HCT116 (cell line): Measurements from ENCODE around the gene PANX2. TPM values are rescaled to one million over a fixed set of nuclear protein-coding genes. Genes with fewer than 3 reads are reported as not detected.

Source experiments
- ATAC-seq: fragments of 200-7000 bp; cut with Tn5 transposase; 2 replicates; pipeline ENCODE4 v1.9.1; 2020; ENCODE audit warnings: mild to moderate bottlenecking, moderate library complexity
- BruUV-seq: library from RNA; stranded (reverse); fragments of 400-500 nt; replicated peaks from 2 replicates; lab custom pipeline; 2021; lab: Mats Ljungman, UMichigan
- CTCF ChIA-PET: fragments of 300-600 bp; sonication (Branson Sonifier 250); formaldehyde crosslinking; loops from one replicate; lab custom pipeline; 2021; ENCODE audit warnings: antibody characterized with exemption; lab: Charles Lee
- POLR2A ChIA-PET: fragments of 300-600, 350-600 bp; sonication (Branson Sonifier 250); formaldehyde crosslinking; loops from one replicate; lab custom pipeline; 2021; ENCODE audit warnings: antibody characterized with exemption; lab: Charles Lee
- RAD21 ChIA-PET, 2 experiments: fragments of 300-600 bp; sonication (Branson Sonifier 250); formaldehyde crosslinking; loops; one replicate each; lab custom pipeline; 2023; ENCODE audit warnings: low total read pairs in 2 of 2; ENCODE audit not compliant: uncharacterized antibody in 2 of 2, unreplicated experiment in 2 of 2, low non-redundant PET in 1 of 2; lab: Charles Lee
- DNase-seq: peaks from one replicate; pipeline ENCODE4 v3.0.0-alpha.2; 2010; ENCODE audit warnings: low read depth, low spot score
- H2AFZ ChIP-seq: fragments of 200-600 bp; shearing (Covaris generic), sonication (generic); 2 replicates; pipeline ENCODE4 v1.6.1; 2017; ENCODE audit warnings: low read depth, mixed run types, mixed read lengths, antibody characterized with exemption, low read length; ENCODE audit not compliant: poor library complexity, severe bottlenecking
- H3K27ac ChIP-seq: 2 replicates; pipeline ENCODE4 v1.5.1; 2012; ENCODE audit warnings: low read depth, low read length
- H3K27me3 ChIP-seq: fragments of 200-600 bp; sonication (generic); 2 replicates; pipeline ENCODE4 v1.6.1; 2016; ENCODE audit warnings: mixed run types, low read length, mixed read lengths; ENCODE audit not compliant: insufficient read depth
- H3K36me3 ChIP-seq, 2 experiments: fragments of 200-500 bp in 1 of 2; fragments of 200-600 bp in 1 of 2; sonication (Bioruptor generic) in 1 of 2; sonication (generic) in 1 of 2; 2 replicates each; pipeline versions ENCODE4 v1.5.1 to v1.6.1; 2014 to 2016; ENCODE audit warnings: low read length in 2 of 2, inconsistent platforms in 1 of 2, mixed read lengths in 1 of 2, mixed run types in 1 of 2; ENCODE audit not compliant: insufficient read depth in 2 of 2, control insufficient read depth in 1 of 2
- H3K4me1 ChIP-seq, 2 experiments: fragments of 200-600 bp in 1 of 2; sonication (generic) in 1 of 2; 2 replicates each; pipeline versions ENCODE4 v1.5.1 to v1.6.1; 2012 to 2017; ENCODE audit warnings: low read length in 2 of 2, inconsistent platforms in 1 of 2, mild to moderate bottlenecking in 1 of 2, mixed read lengths in 1 of 2, mixed run types in 1 of 2, moderate library complexity in 1 of 2; ENCODE audit not compliant: insufficient read depth in 2 of 2, control insufficient read depth in 1 of 2
- H3K4me2 ChIP-seq: fragments of 200-600 bp; sonication (generic); 2 replicates; pipeline ENCODE4 v1.6.1; 2017; ENCODE audit warnings: mixed run types, low read length, mixed read lengths
- H3K4me3 ChIP-seq, 2 experiments: fragments of 200-600 bp in 1 of 2; sonication (generic) in 1 of 2; replicated peaks in 1 of 2; 2 replicates each; pipeline ENCODE4 v1.5.1; 2011 to 2016; ENCODE audit warnings: low read length in 2 of 2, control low read depth in 1 of 2, low read depth in 1 of 2, mild to moderate bottlenecking in 1 of 2, mixed read lengths in 1 of 2, mixed run types in 1 of 2
- H3K79me2 ChIP-seq: fragments of 200-600 bp; sonication (generic); 2 replicates; pipeline ENCODE4 v1.6.1; 2017; ENCODE audit warnings: mild to moderate bottlenecking, mixed run types, low read length, moderate library complexity, mixed read lengths; ENCODE audit not compliant: insufficient read depth
- H3K9ac ChIP-seq: fragments of 200-600 bp; sonication (generic); 2 replicates; pipeline ENCODE4 v1.6.1; 2016; ENCODE audit warnings: low read length, mixed read lengths
- H3K9me2 ChIP-seq: fragments of 200-600 bp; sonication (generic), shearing (Covaris generic); 2 replicates; pipeline ENCODE4 v1.6.1; 2017; ENCODE audit warnings: mixed run types, mild to moderate bottlenecking, moderate library complexity; ENCODE audit not compliant: insufficient read depth
- H3K9me3 ChIP-seq, 2 experiments: fragments of 200-500 bp in 1 of 2; fragments of 200-600 bp in 1 of 2; sonication (Bioruptor generic) in 1 of 2; sonication (generic) in 1 of 2; 2 replicates each; pipeline ENCODE4 v1.6.1; 2014 to 2017; ENCODE audit warnings: low read length in 2 of 2, mixed read lengths in 2 of 2, inconsistent platforms in 1 of 2, low read depth in 1 of 2, mild to moderate bottlenecking in 1 of 2, mixed run types in 1 of 2, moderate library complexity in 1 of 2; ENCODE audit not compliant: control insufficient read depth in 1 of 2, insufficient read depth in 1 of 2
- H4K20me1 ChIP-seq: fragments of 200-600 bp; sonication (generic), shearing (Covaris generic); 2 replicates; pipeline ENCODE4 v1.6.1; 2017; ENCODE audit warnings: mixed run types, mild to moderate bottlenecking, moderate library complexity; ENCODE audit not compliant: insufficient read depth
- CBX3 ChIP-seq: IDR thresholded peaks from 2 replicates; pipeline ENCODE4 v1.6.1; 2012; ENCODE audit warnings: low read depth
- CEBPB ChIP-seq: IDR thresholded peaks from 2 replicates; pipeline ENCODE4 v1.6.1; 2012; ENCODE audit warnings: low read depth
- CTCF ChIP-seq, 3 experiments: fragments of 200-600 bp in 1 of 3; sonication (generic) in 1 of 3; IDR thresholded peaks in 2 of 3; conservative IDR thresholded peaks in 1 of 3; 2 replicates each; pipeline ENCODE4 v1.5.1; 2012 to 2017; ENCODE audit warnings: low read depth in 2 of 3, low read length in 2 of 3, antibody characterized with exemption in 1 of 3, borderline replicate concordance in 1 of 3, control low read depth in 1 of 3, mild to moderate bottlenecking in 1 of 3, mixed read lengths in 1 of 3, mixed run types in 1 of 3, moderate library complexity in 1 of 3; ENCODE audit not compliant: insufficient read depth in 1 of 3
- EZH2phosphoT487 ChIP-seq: fragments of 200-600 bp; IDR thresholded peaks from 2 replicates; pipeline ENCODE4 v1.6.1; 2018; ENCODE audit warnings: antibody characterized with exemption, borderline replicate concordance
- FOSL1 ChIP-seq: IDR thresholded peaks from 2 replicates; pipeline ENCODE4 v1.6.1; 2012; ENCODE audit warnings: low read depth
- JUND ChIP-seq: IDR thresholded peaks from 2 replicates; pipeline ENCODE4 v1.6.1; 2012
- MAX ChIP-seq: IDR thresholded peaks from 2 replicates; pipeline ENCODE4 v1.6.1; 2012
- POLR2AphosphoS5 ChIP-seq: IDR thresholded peaks from 2 replicates; pipeline ENCODE4 v1.6.1; 2011; ENCODE audit warnings: mild to moderate bottlenecking, low read depth, low read length, moderate library complexity
- SIN3A ChIP-seq: IDR thresholded peaks from 2 replicates; pipeline ENCODE4 v1.6.1; 2012; ENCODE audit warnings: low read depth
- SRF ChIP-seq: IDR thresholded peaks from 2 replicates; pipeline ENCODE4 v1.6.1; 2012; ENCODE audit warnings: low read depth
- YY1 ChIP-seq: IDR thresholded peaks from 2 replicates; pipeline ENCODE4 v1.6.1; 2011; ENCODE audit warnings: low read length, low read depth, moderate library complexity, mild to moderate bottlenecking; ENCODE audit not compliant: insufficient replicate concordance; ENCODE audit errors: extremely low read depth
- ZFX ChIP-seq: fragments of 450-650 bp; IDR thresholded peaks from 2 replicates; pipeline ENCODE4 v1.6.1; 2017
- ZNF274 ChIP-seq: fragments of 200-500 bp; sonication (Bioruptor generic); IDR thresholded peaks from 2 replicates; pipeline ENCODE4 v1.6.1; 2014; ENCODE audit warnings: mild to moderate bottlenecking, low read depth, low read length, inconsistent platforms
- intact Hi-C: fragments of 100-400 bp; cut with micrococcal nuclease; formaldehyde crosslinking; loops from 2 replicates; pipeline ENCODE4 v1.10.0; 2022
- total RNA-seq: library from RNA; stranded (reverse); gene quantifications from one replicate; pipeline ENCODE4 v1.2.1, GENCODE V29; 2021; ENCODE audit not compliant: unreplicated experiment
- TF ChIP-seq, protein P1 (sequence below): IDR thresholded peaks from 2 replicates; pipeline ENCODE4 v1.6.1; 2012
- TF ChIP-seq, protein P2 (sequence below): IDR thresholded peaks from 2 replicates; pipeline ENCODE4 v1.6.1; 2011; ENCODE audit warnings: mild to moderate bottlenecking, low read length, moderate library complexity; ENCODE audit not compliant: insufficient replicate concordance; ENCODE audit errors: extremely low read depth

PANX2 gene
- total RNA-seq, 1 experiment from 2014 or later, result 8.0 TPM

DNA sequence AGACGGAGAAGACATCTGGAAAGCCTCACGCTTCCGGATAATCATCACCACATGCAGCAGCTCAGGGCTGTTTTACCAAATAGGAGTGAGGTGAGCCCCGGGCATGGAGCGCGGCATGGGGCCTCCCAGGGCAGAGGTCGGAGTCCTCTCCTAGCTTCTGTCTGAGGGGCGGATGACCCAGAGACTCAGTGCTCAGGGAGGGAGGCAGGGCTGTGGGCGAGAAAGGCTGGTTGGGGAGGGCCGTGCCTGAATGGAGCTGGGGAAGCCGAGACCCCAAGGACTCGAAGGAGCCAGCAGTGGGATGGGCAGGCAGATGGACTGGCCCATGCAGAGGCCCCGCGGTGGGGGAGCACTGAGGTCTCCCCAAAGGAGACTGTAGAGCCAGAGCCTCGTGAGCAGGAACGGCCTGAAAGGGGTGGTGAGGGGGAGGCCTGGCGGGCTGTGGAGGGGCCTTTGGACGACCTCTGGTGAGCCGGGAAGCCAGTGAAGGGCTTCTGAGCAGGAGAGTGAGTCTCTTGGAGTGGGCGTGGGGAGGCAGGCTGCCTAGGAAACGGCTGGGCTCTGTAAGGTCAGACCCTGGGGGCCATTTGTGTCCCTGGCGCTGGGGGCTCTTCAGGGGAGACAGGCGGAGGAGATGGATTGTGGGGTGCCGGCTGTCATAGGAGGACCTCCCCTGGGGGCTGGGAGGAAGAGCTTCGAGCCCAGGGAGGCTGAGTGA is 24.7 kb upstream of the PANX2 start:
- Histone ChIP-seq H2AFZ (no peak overlapping the region), H3K36me3 (no peaks in the 10 kb centered on the region), H3K4me1 (peaks cover 3 to 9% of the 10 kb centered on the region in 2 experiments; a peak in 2 of 4 replicates), H3K9ac (no peak overlapping the region), H3K9me3 (no peaks in the 10 kb centered on the region), H3K27me3 (no peaks in the 10 kb centered on the region), H3K27ac (no peak overlapping the region), H4K20me1 (no peaks in the 10 kb centered on the region), H3K9me2 (no peaks in the 10 kb centered on the region), H3K4me3 (no peak overlapping the region), H3K79me2 (no peaks in the 10 kb centered on the region), H3K4me2 (no peak overlapping the region)
- ChIA-PET CTCF (no interaction called here), POLR2A (no interaction called here), RAD21 (no interaction called here)
- intact Hi-C loops, result loop anchor here (1.0 to 5.0 kb wide), 2 partner anchors 95 to 214 kb away; no protein-coding TSS in a partner anchor
- no peak for ATAC-seq
- BruUV-seq, result no TSS peak
- no peak for DNase-seq
- TF ChIP-seq JUND, result no peak
- no peak for TF ChIP-seq SIN3A
- TF ChIP-seq ZNF274, result no peak
- TF ChIP-seq, protein P1, sequence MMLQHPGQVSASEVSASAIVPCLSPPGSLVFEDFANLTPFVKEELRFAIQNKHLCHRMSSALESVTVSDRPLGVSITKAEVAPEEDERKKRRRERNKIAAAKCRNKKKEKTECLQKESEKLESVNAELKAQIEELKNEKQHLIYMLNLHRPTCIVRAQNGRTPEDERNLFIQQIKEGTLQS, result no peak
- TF ChIP-seq CTCF (IDR thresholded peaks at IDR 0.05 in 2 of 3, conservative IDR thresholded peaks at IDR 0.05 in 1 of 3; ENCODE audit: borderline replicate concordance in 1 of 3, insufficient read depth in 1 of 3, low read depth in 2 of 3, low read length in 2 of 3), result no peak
- TF ChIP-seq, protein P2, sequence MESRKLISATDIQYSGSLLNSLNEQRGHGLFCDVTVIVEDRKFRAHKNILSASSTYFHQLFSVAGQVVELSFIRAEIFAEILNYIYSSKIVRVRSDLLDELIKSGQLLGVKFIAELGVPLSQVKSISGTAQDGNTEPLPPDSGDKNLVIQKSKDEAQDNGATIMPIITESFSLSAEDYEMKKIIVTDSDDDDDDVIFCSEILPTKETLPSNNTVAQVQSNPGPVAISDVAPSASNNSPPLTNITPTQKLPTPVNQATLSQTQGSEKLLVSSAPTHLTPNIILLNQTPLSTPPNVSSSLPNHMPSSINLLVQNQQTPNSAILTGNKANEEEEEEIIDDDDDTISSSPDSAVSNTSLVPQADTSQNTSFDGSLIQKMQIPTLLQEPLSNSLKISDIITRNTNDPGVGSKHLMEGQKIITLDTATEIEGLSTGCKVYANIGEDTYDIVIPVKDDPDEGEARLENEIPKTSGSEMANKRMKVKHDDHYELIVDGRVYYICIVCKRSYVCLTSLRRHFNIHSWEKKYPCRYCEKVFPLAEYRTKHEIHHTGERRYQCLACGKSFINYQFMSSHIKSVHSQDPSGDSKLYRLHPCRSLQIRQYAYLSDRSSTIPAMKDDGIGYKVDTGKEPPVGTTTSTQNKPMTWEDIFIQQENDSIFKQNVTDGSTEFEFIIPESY, result no peak
- no peak for TF ChIP-seq YY1
- no peak for TF ChIP-seq CEBPB
- no peak for TF ChIP-seq FOSL1
- no peak for TF ChIP-seq CBX3
- no peak for TF ChIP-seq EZH2phosphoT487
- TF ChIP-seq SRF, result no peak
- no peak for TF ChIP-seq POLR2AphosphoS5
- no peak for TF ChIP-seq MAX
- no peak for TF ChIP-seq ZFX
